WERI-Rb-1 (cell line): ENCODE measurements around the gene MAP4K4.

Source experiments
- DNase-seq: peaks from one replicate; pipeline ENCODE4 v3.0.0-alpha.2; 2020
- H3K27ac ChIP-seq: fragments of 250-450 bp; sonication (Bioruptor Pico); 2 replicates; pipeline ENCODE4 v1.5.1; 2020; ENCODE audit warnings: mild to moderate bottlenecking, moderate library complexity
- H3K27me3 ChIP-seq: fragments of 250-450 bp; sonication (Bioruptor Pico); 2 replicates; pipeline ENCODE4 v1.5.1; 2021; ENCODE audit warnings: mild to moderate bottlenecking, low read depth, moderate library complexity; ENCODE audit not compliant: insufficient read depth, severe bottlenecking
- H3K36me3 ChIP-seq: fragments of 250-450 bp; sonication (Bioruptor Pico); 2 replicates; pipeline ENCODE4 v1.5.1; 2020; ENCODE audit warnings: mild to moderate bottlenecking, moderate library complexity
- H3K4me3 ChIP-seq: 2 replicates; pipeline ENCODE4 v1.5.1; 2011; ENCODE audit warnings: low read depth, mild to moderate bottlenecking, control low read depth, low read length
- H3K9me3 ChIP-seq: fragments of 250-450 bp; sonication (Bioruptor Pico); 2 replicates; pipeline ENCODE4 v1.5.1; 2021; ENCODE audit warnings: mild to moderate bottlenecking, moderate library complexity; ENCODE audit not compliant: severe bottlenecking
- CTCF ChIP-seq: IDR thresholded peaks from 2 replicates; pipeline ENCODE4 v1.5.1; 2011; ENCODE audit warnings: low read depth, mild to moderate bottlenecking, control low read depth, inconsistent platforms, low read length

MAP4K4 gene

DNA sequence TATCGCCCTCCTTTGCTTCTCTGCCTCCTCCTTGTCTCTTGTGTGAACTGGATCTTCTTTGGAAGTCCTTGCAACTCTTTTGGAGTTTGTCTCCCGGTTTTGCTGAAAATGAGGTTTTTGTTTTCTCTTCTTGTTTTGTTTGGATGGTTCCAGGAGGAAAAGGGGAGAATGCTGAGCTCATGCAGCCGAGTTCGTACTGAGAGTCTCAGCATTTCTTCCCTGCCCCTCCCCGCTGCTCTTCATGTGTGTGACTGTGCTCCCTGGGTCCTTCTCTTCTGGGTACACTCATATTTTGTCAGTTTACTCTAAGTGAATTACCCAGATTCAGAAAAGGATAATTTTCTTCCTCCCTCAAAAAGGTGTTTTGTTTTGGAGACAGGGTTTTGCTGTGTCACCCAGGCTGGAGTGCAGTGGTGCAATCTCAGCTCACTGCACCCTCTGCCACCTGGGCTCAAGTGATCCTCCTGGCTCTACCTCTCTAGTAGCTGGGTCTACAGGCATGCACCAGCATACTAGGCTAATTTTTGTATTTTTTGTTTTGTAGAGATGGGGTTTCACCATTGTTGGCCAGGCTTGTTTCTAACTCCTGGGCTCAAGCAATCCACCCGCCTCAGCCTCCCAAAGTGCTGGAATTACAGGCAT lies 151.4 kb downstream of the MAP4K4 start:
- Histone ChIP-seq H3K36me3 (peaks cover 69% of the 10 kb centered on the region), H3K9me3 (no peaks in the 10 kb centered on the region), H3K27ac (no peak overlapping the region), H3K27me3 (no peaks in the 10 kb centered on the region), H3K4me3 (no peak overlapping the region)
- DNase-seq = no peak
- no peak for TF ChIP-seq CTCF

GRCh38 chr2:101850450-101850849 lies 152.9 kb downstream of the MAP4K4 start:
- DNase-seq = no peak
- Histone ChIP-seq H3K27ac (no peak overlapping the region), H3K36me3 (peaks cover 64% of the 10 kb centered on the region), H3K4me3 (no peak overlapping the region), H3K27me3 (no peaks in the 10 kb centered on the region), H3K9me3 (no peaks in the 10 kb centered on the region)
- TF ChIP-seq CTCF = no peak

DNA sequence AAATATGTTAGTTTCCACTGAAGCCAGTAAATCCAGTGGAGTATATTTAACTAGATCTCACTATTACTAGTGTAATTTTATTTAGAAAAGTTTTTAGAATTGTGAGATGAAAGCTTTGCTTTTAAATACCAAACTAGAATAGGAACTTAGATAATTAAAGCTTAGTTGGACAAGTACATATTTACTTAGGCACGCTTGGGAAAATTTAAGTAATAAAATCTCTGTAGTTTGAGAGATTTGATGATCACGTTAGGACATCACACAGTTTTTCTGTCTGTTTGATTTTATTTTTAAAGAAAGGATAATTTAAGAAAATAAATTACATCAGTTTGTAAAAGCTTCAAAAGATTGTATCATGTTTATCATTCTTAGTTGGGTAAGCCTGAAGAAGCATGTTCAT lies 153.5 kb downstream of the MAP4K4 start:
- Histone ChIP-seq H3K36me3 (peaks cover 64% of the 10 kb centered on the region), H3K27ac (no peak overlapping the region), H3K27me3 (no peaks in the 10 kb centered on the region), H3K9me3 (no peaks in the 10 kb centered on the region), H3K4me3 (no peak overlapping the region)
- no peak for TF ChIP-seq CTCF
- DNase-seq = no peak

GRCh38 chr2:101852824-101853223 lies 155.3 kb downstream of the MAP4K4 start:
- no peaks in the 10 kb centered on the region for H3K9me3 ChIP-seq
- DNase-seq = no peak
- H3K36me3 ChIP-seq = peaks cover 58% of the 10 kb centered on the region
- H3K27me3 ChIP-seq = no peaks in the 10 kb centered on the region
- no peak for TF ChIP-seq CTCF
- H3K27ac ChIP-seq = no peak overlapping the region
- no peak overlapping the region for H3K4me3 ChIP-seq

GRCh38 chr2:101854877-101855276 lies 157.4 kb downstream of the MAP4K4 start:
- H3K27me3 ChIP-seq = no peaks in the 10 kb centered on the region
- TF ChIP-seq CTCF = no peak
- H3K27ac ChIP-seq = no peak overlapping the region
- no peak for DNase-seq
- no peak overlapping the region for H3K4me3 ChIP-seq
- no peaks in the 10 kb centered on the region for H3K9me3 ChIP-seq
- peaks cover 61% of the 10 kb centered on the region for H3K36me3 ChIP-seq

DNA sequence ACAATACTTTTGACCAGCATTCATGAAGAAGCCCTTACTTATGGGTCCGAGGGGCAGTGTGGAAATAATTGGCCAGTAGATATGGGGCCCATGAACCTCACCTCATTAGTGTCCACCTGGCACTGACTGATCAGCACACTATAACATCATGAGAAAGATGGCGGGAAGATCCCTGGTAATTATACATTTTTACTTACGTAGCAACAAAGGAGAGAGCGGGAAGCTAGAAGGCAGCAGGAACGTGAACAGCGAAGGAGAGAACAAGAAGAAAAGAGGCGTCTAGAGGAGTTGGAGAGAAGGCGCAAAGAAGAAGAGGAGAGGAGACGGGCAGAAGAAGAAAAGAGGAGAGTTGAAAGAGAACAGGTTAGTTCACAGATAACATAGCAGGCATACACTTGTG lies 158.3 kb downstream of the MAP4K4 start:
- no peak for DNase-seq
- H3K9me3 ChIP-seq = no peaks in the 10 kb centered on the region
- no peak overlapping the region for H3K4me3 ChIP-seq
- H3K27me3 ChIP-seq = no peaks in the 10 kb centered on the region
- no peak overlapping the region for H3K27ac ChIP-seq
- H3K36me3 ChIP-seq = peaks cover 65% of the 10 kb centered on the region
- no peak for TF ChIP-seq CTCF
